Adrenal gland (tissue), 12 donors: Measurements from ENCODE around the gene NDUFB6. TPM values are rescaled to one million over a fixed set of nuclear protein-coding genes. Genes with fewer than 3 reads are reported as not detected.
A peak's percentile ranks its signal among the peaks of the same experiment; 100 is the strongest.
"Not testable (repeated sequence)": the region's sequence is repeated elsewhere in the genome, so short reads cannot be mapped to it uniquely, and the experiment has no call there.

Source experiments
- DNase-seq, 7 donors: peaks; one replicate each; pipeline ENCODE4 v3.0.0-alpha.2; 2019 to 2020
- H3K27ac ChIP-seq, 5 donors: fragments of 200-600 bp; sonication (generic) in 4 of 5; 1 replicate in 3 of 5; 2 replicates in 2 of 5; pipeline versions ENCODE4 v1.5.1 to v1.8.0; 2016 to 2020; ENCODE audit warnings: mild to moderate bottlenecking in 1 of 5
- H3K27me3 ChIP-seq: fragments of 200-600 bp; 2 replicates; pipeline ENCODE4 v1.8.0; 2021
- H3K36me3 ChIP-seq, 2 donors: fragments of 200-600 bp; replicated peaks in 1 of 2; 1 replicate in 1 of 2; 2 replicates in 1 of 2; pipeline versions ENCODE4 v1.5.1 to v1.8.0; 2018 to 2022
- H3K4me1 ChIP-seq, 2 donors: fragments of 200-600 bp; replicated peaks in 1 of 2; 1 replicate in 1 of 2; 2 replicates in 1 of 2; pipeline versions ENCODE4 v1.5.1 to v1.8.0; 2018 to 2021
- H3K4me3 ChIP-seq, 4 donors: fragments of 200-600 bp; sonication (generic) in 3 of 4; one replicate each; pipeline ENCODE4 v1.5.1; 2016 to 2018
- H3K9me3 ChIP-seq, 3 donors: fragments of 200-600 bp; sonication (generic) in 1 of 3; replicated peaks in 1 of 3; 1 replicate in 2 of 3; 2 replicates in 1 of 3; pipeline versions ENCODE4 v1.5.1 to v1.8.0; 2016 to 2021
- POLR2A ChIP-seq, 2 donors: fragments of 450-650 bp; IDR thresholded peaks; one replicate each; pipeline ENCODE4 v1.6.1; 2017; ENCODE audit warnings: antibody characterized with exemption in 2 of 2, mild to moderate bottlenecking in 2 of 2, moderate library complexity in 1 of 2
- WGBS, 4 donors: extraction: QIAGEN DNeasy Blood & Tissue Kit in 2 of 4; methylation state at CpG; one replicate each; pipeline versions ENCODE4 v1.1.5 to v1.1.7; 2013 to 2017; 5-methylcytosine and 5-hydroxymethylcytosine counted together
- intact Hi-C, 2 donors: fragments of 100-400 bp; cut with DNase I; formaldehyde crosslinking; loops; one replicate each; pipeline versions ENCODE4 v1.14.1 to v1.15.0; 2022 to 2023
- polyA plus RNA-seq, 3 donors: library from polyadenylated mRNA; stranded (reverse); fragments of 200-250 nt in 2 of 3; fragments of 350-450 nt in 1 of 3; fragmentation: Illumina TruSeq in 1 of 3; extraction: RNeasy Lipid Tissue Mini Kit (QIAGEN cat#74804) in 1 of 3; gene quantifications; one replicate each; pipeline ENCODE4 v1.2.3, GENCODE V29; 2013 to 2014
- total RNA-seq, 9 donors: library from RNA; depleted of rRNA in 4 of 9; stranded (reverse); fragments of >200 nt in 4 of 9; fragments of 120-200 nt in 1 of 9; fragmentation: NEBNext Ultra II Directional in 1 of 9; extraction: Animal tissue kit (Norgen Biotek cat#: 25700) in 1 of 9; gene quantifications; one replicate each; pipeline versions ENCODE4 v1.1.0 to v1.2.4, GENCODE V29; 2013 to 2023
- TF ChIP-seq, protein P1 (sequence below), 6 experiments: fragments of 450-650 bp in 4 of 6; fragments of 200-600 bp in 2 of 6; sonication (generic) in 1 of 6; IDR thresholded peaks; 1 replicate in 5 of 6; 2 replicates in 1 of 6; pipeline versions ENCODE4 v1.5.1 to v1.8.0; 2016 to 2021; ENCODE audit warnings: antibody characterized with exemption in 6 of 6, mild to moderate bottlenecking in 2 of 6, moderate library complexity in 1 of 6
- donor health status: healthy with polysubstance abuse.
- donor health status: Bipolar disorder and iron deficiency.
- donor health status: DM: yes; HTN: yes; CAD: no.
- donor health status: DM: no; HTN: no; CAD: no.
- donor health status: DM: no; HTN: no; CAD: no.
- donor health status: DM: yes; HTN: yes; CAD: no.

Gene NDUFB6
- total and polyA plus RNA-seq, 12 donors = 23.2 to 76.9 (median 49.6) TPM

GRCh38 chr9:32526707-32527048, 46.3 kb downstream of the NDUFB6 start:
- H3K27ac ChIP-seq = peak overlapping the region in 4 of 5 donors; percentile 82 to 90 (median 87)
- TF ChIP-seq, protein P1, sequence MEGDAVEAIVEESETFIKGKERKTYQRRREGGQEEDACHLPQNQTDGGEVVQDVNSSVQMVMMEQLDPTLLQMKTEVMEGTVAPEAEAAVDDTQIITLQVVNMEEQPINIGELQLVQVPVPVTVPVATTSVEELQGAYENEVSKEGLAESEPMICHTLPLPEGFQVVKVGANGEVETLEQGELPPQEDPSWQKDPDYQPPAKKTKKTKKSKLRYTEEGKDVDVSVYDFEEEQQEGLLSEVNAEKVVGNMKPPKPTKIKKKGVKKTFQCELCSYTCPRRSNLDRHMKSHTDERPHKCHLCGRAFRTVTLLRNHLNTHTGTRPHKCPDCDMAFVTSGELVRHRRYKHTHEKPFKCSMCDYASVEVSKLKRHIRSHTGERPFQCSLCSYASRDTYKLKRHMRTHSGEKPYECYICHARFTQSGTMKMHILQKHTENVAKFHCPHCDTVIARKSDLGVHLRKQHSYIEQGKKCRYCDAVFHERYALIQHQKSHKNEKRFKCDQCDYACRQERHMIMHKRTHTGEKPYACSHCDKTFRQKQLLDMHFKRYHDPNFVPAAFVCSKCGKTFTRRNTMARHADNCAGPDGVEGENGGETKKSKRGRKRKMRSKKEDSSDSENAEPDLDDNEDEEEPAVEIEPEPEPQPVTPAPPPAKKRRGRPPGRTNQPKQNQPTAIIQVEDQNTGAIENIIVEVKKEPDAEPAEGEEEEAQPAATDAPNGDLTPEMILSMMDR (IDR thresholded peaks at IDR 0.05) = no peak
- TF ChIP-seq POLR2A (IDR thresholded peaks at IDR 0.05) = no peak
- H3K9me3 ChIP-seq = no peaks in the 10 kb centered on the region
- 11 to 15% (median 13%) methylated on average over 2 of the region's 2 CpGs for whole genome bisulfite sequencing, 4 donors
- DNase-seq = no peak
- H3K36me3 ChIP-seq = no peaks in the 10 kb centered on the region
- H3K4me3 ChIP-seq = peak overlapping the region in 2 of 4 donors; percentile 69 to 72
- H3K4me1 ChIP-seq = peaks cover 5 to 20% of the 10 kb centered on the region in 2 donors
- intact Hi-C loops = no loop called here
- H3K27me3 ChIP-seq = no peaks in the 10 kb centered on the region

- no peaks in the 10 kb centered on the region for H3K9me3 ChIP-seq
- peak within 1 kb of the TSS; percentile 5 to 90 (median 70) for H3K4me3 ChIP-seq
- peaks cover 5 to 20% of the 10 kb centered on the region in 2 donors for H3K4me1 ChIP-seq
- peak within 1 kb of the TSS; percentile 40 to 90 (median 86) for H3K27ac ChIP-seq
- DNase-seq = peak; percentile 92 to 98 (median 96)
- H3K36me3 ChIP-seq = no peaks in the 10 kb centered on the region
- intact Hi-C loops = no loop called here
- 0% methylated on average over 22 to 37 of the region's 37 CpGs for WGBS, 4 donors
- H3K27me3 ChIP-seq = no peaks in the 10 kb centered on the region
- TF ChIP-seq POLR2A (IDR thresholded peaks at IDR 0.05) = peak; percentile 40 to 89
- TF ChIP-seq, protein P1 (IDR thresholded peaks at IDR 0.05) = peak in 4 of 6 experiments; percentile 22 to 59 (median 46)
Measured at GRCh38 chr9:32526041-32526706, 46.8 kb downstream of the NDUFB6 start, which contains the start of gene RIGI. Gene RIGI, minus strand, starts transcription at chr9:32526196. Its CDS starts 30 bp downstream, at chr9:32526166.

GRCh38 chr9:32525709-32526030, 47.3 kb downstream of the NDUFB6 start:
- peaks cover 5 to 20% of the 10 kb centered on the region in 2 donors for H3K4me1 ChIP-seq
- no peaks in the 10 kb centered on the region for H3K27me3 ChIP-seq
- TF ChIP-seq, protein P1 (IDR thresholded peaks at IDR 0.05) = no peak
- no peak for TF ChIP-seq POLR2A (IDR thresholded peaks at IDR 0.05)
- H3K9me3 ChIP-seq = no peaks in the 10 kb centered on the region
- H3K36me3 ChIP-seq = no peaks in the 10 kb centered on the region
- intact Hi-C loops = no loop called here
- WGBS, 4 donors = 0 to 2% (median 1%) methylated on average over 4 of the region's 4 CpGs
- H3K27ac ChIP-seq = peak overlapping the region; percentile 40 to 90 (median 86)
- DNase-seq = peak in 1 of 7 donors; percentile 17
- peak overlapping the region; percentile 5 to 90 (median 70) for H3K4me3 ChIP-seq

- DNase-seq = no peak
- peaks cover 5 to 20% of the 10 kb centered on the region in 2 donors for H3K4me1 ChIP-seq
- WGBS, 4 donors = 39 to 50% (median 45%) methylated on average over 22 of the region's 22 CpGs
- H3K4me3 ChIP-seq = peak overlapping the region in 3 of 4 donors; percentile 5 to 72 (median 69)
- TF ChIP-seq, protein P1 (IDR thresholded peaks at IDR 0.05) = no peak
- TF ChIP-seq POLR2A (IDR thresholded peaks at IDR 0.05) = no peak
- no peaks in the 10 kb centered on the region for H3K9me3 ChIP-seq
- intact Hi-C loops = no loop called here
- no peaks in the 10 kb centered on the region for H3K36me3 ChIP-seq
- no peaks in the 10 kb centered on the region for H3K27me3 ChIP-seq
- peak overlapping the region; percentile 40 to 90 (median 86) for H3K27ac ChIP-seq
Measured at GRCh38 chr9:32524892-32525708, 47.9 kb downstream of the NDUFB6 start.

DNA sequence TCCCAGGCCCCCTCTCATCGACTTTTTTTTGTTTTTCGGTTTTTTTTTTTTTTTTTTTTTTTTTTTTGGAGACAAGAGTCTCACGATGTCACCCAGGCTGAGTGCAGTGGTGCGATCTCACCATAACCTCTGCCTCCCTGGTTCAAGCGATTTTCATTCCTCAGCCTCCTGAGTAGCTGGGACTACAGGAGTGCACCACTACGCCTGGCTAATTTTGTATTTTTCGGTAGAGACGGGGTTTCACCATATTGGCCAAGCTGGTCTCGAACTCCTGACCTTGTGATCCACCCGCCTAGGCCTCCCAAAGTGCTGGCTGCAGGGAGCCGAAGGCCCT, 48.4 kb downstream of the NDUFB6 start:
- peak overlapping the region in 1 of 5 donors; percentile 90 for H3K27ac ChIP-seq
- DNase-seq, H3K27me3 ChIP-seq, H3K9me3 ChIP-seq, intact Hi-C loops, H3K36me3 ChIP-seq: not testable (repeated sequence)
- H3K4me1 ChIP-seq = peaks cover 5 to 20% of the 10 kb centered on the region in 2 donors
- H3K4me3 ChIP-seq = peak overlapping the region in 1 of 4 donors; percentile 72
- 91 to 96% (median 93%) methylated on average over 11 of the region's 11 CpGs for WGBS, 4 donors
